CD14-positive monocyte (primary cell): ENCODE results near the gene SUGT1. TPM values are rescaled to one million over a fixed set of nuclear protein-coding genes. Genes with fewer than 3 reads are reported as not detected.
A peak's percentile ranks its signal among the peaks of the same experiment; 100 is the strongest.

Experiments
- DNase-seq, 3 donors: peaks; one replicate each; pipeline ENCODE4 v3.0.0-alpha.2; 2011 to 2022
- H2AFZ ChIP-seq: 2 replicates; pipeline ENCODE4 v1.6.0; 2012; ENCODE audit warnings: mild to moderate bottlenecking, low read depth, low read length, inconsistent platforms; ENCODE audit not compliant: insufficient read depth, poor library complexity, severe bottlenecking
- H3K27ac ChIP-seq, 2 donors: 1 replicate in 1 of 2; 2 replicates in 1 of 2; pipeline ENCODE4 v1.5.1; 2012 to 2013; ENCODE audit warnings: low read length in 2 of 2, control low read depth in 1 of 2, inconsistent platforms in 1 of 2, low read depth in 1 of 2, mild to moderate bottlenecking in 1 of 2
- H3K27me3 ChIP-seq, 2 donors: one replicate each; pipeline versions ENCODE4 v1.6.0 to v1.6.1; 2011 to 2013; ENCODE audit warnings: low read length in 2 of 2; ENCODE audit not compliant: control insufficient read depth in 2 of 2, insufficient read depth in 2 of 2
- H3K36me3 ChIP-seq, 2 donors: replicated peaks in 1 of 2; 1 replicate in 1 of 2; 2 replicates in 1 of 2; pipeline versions ENCODE4 v1.5.1 to v1.6.1; 2012 to 2013; ENCODE audit warnings: low read length in 2 of 2, control low read depth in 1 of 2, inconsistent platforms in 1 of 2, mild to moderate bottlenecking in 1 of 2; ENCODE audit not compliant: insufficient read depth in 2 of 2, control insufficient read depth in 1 of 2
- H3K4me1 ChIP-seq, 2 donors: 1 replicate in 1 of 2; 2 replicates in 1 of 2; pipeline versions ENCODE4 v1.5.1 to v1.6.1; 2012 to 2013; ENCODE audit warnings: low read length in 2 of 2, control low read depth in 1 of 2, inconsistent platforms in 1 of 2, mild to moderate bottlenecking in 1 of 2, moderate library complexity in 1 of 2; ENCODE audit not compliant: insufficient read depth in 2 of 2, control insufficient read depth in 1 of 2
- H3K4me2 ChIP-seq: replicated peaks from 2 replicates; pipeline ENCODE3; 2012; ENCODE audit warnings: low read length, moderate library complexity, mild to moderate bottlenecking; ENCODE audit not compliant: poor library complexity, severe bottlenecking; ENCODE audit errors: extremely low read depth
- H3K4me3 ChIP-seq, 3 experiments: fragments of 200-600 bp in 1 of 3; sonication (generic) in 1 of 3; replicated peaks in 1 of 3; 1 replicate in 2 of 3; 2 replicates in 1 of 3; pipeline ENCODE4 v1.5.1; 2011 to 2013; ENCODE audit warnings: low read length in 3 of 3, mild to moderate bottlenecking in 3 of 3, control low read depth in 2 of 3, low read depth in 2 of 3, inconsistent platforms in 1 of 3, moderate library complexity in 1 of 3
- H3K79me2 ChIP-seq: 2 replicates; pipeline ENCODE4 v1.6.0; 2012; ENCODE audit warnings: mild to moderate bottlenecking, control low read depth, inconsistent platforms, low read length, moderate library complexity; ENCODE audit not compliant: insufficient read depth
- H3K9ac ChIP-seq: 2 replicates; pipeline ENCODE4 v1.6.0; 2017; ENCODE audit warnings: low read length, mild to moderate bottlenecking; ENCODE audit not compliant: insufficient read depth, poor library complexity, severe bottlenecking
- H3K9me3 ChIP-seq, 2 donors: replicated peaks in 1 of 2; 1 replicate in 1 of 2; 2 replicates in 1 of 2; pipeline versions ENCODE4 v1.5.1 to v1.6.1; 2012 to 2013; ENCODE audit warnings: low read length in 2 of 2, control low read depth in 1 of 2; ENCODE audit not compliant: control insufficient read depth in 1 of 2, insufficient read depth in 1 of 2
- H4K20me1 ChIP-seq: 2 replicates; pipeline ENCODE4 v1.6.0; 2012; ENCODE audit warnings: mild to moderate bottlenecking, low read length, control low read depth, moderate library complexity; ENCODE audit not compliant: insufficient read depth
- H3K27ac Mint-ChIP-seq, 7 donors: one replicate each; pipeline ENCODE4 v1.8.0; 2020; ENCODE audit warnings: mild to moderate bottlenecking in 7 of 7, mixed read lengths in 7 of 7, moderate library complexity in 6 of 7, inconsistent platforms in 2 of 7
- H3K27me3 Mint-ChIP-seq, 3 donors: one replicate each; pipeline ENCODE4 v1.8.0; 2021 to 2022; ENCODE audit warnings: low read depth in 3 of 3, mild to moderate bottlenecking in 3 of 3, mixed read lengths in 3 of 3, moderate library complexity in 3 of 3, inconsistent platforms in 1 of 3
- H3K36me3 Mint-ChIP-seq, 2 donors: one replicate each; pipeline ENCODE4 v1.8.0; 2020; ENCODE audit warnings: mixed read lengths in 2 of 2, inconsistent platforms in 1 of 2, mild to moderate bottlenecking in 1 of 2
- H3K4me1 Mint-ChIP-seq: one replicate; pipeline ENCODE4 v1.8.0; 2020; ENCODE audit warnings: mild to moderate bottlenecking, mixed read lengths
- H3K4me3 Mint-ChIP-seq, 2 donors: one replicate each; pipeline ENCODE4 v1.8.0; 2020; ENCODE audit warnings: mild to moderate bottlenecking in 2 of 2, mixed read lengths in 2 of 2, moderate library complexity in 1 of 2
- H3K9me3 Mint-ChIP-seq, 7 donors: one replicate each; pipeline ENCODE4 v1.8.0; 2020 to 2022; ENCODE audit warnings: mixed read lengths in 7 of 7, mild to moderate bottlenecking in 6 of 7, moderate library complexity in 6 of 7, inconsistent platforms in 2 of 7
- CTCF ChIP-seq: fragments of 200-600 bp; IDR thresholded peaks from one replicate; pipeline ENCODE4 v1.8.0; 2022; ENCODE audit warnings: antibody characterized with exemption, mild to moderate bottlenecking
- WGBS: methylation state at CpG from one replicate; pipeline ENCODE4 v1.1.5; 2013; ENCODE audit warnings: missing lambda C conversion rate; ENCODE audit not compliant: insufficient coverage; 5-methylcytosine and 5-hydroxymethylcytosine counted together
- intact Hi-C, 2 donors: fragments of 100-400 bp; cut with micrococcal nuclease; formaldehyde crosslinking; loops; one replicate each; pipeline versions ENCODE4 v1.15.0 to v1.15.1; 2023
- polyA plus RNA-seq, 3 donors: library from polyadenylated mRNA; depleted of rRNA in 1 of 3; unstranded in 2 of 3; stranded (reverse) in 1 of 3; fragments of 300-500 nt in 2 of 3; fragments of >200 nt in 1 of 3; fragmentation: Illumina TruSeq in 2 of 3; gene quantifications; 1 replicate in 2 of 3; 2 replicates in 1 of 3; pipeline ENCODE4 v1.2.3, GENCODE V29; 2012 to 2021

Gene SUGT1
- polyA plus RNA-seq, 3 donors: 18.1 to 40.1 (median 37.7) TPM

- 94% methylated on average over 3 of the region's 6 CpGs for WGBS
- Mint-ChIP-seq H3K36me3 (peaks cover 10 to 17% of the 10 kb centered on the region in 2 donors), H3K4me3 (peak overlapping the region in 1 of 2 donors; percentile 34), H3K4me1 (peaks cover 10% of the 10 kb centered on the region), H3K27me3 (no peaks in the 10 kb centered on the region), H3K9me3 (peaks cover 0 to 6% (median 0%) of the 10 kb centered on the region in 7 donors), H3K27ac (peak overlapping the region in 3 of 7 donors; percentile 14 to 41 (median 22))
- intact Hi-C loops: loop anchor here (5.0 to 10.0 kb wide), 2 partner anchors 196 to 198 kb away; partner anchors contain the start of genes VPS36 (in 2 of the 2) and CKAP2 (in 1 of the 2)
- H3K4me2 ChIP-seq: peak overlapping the region; percentile 77
- H3K9me3 ChIP-seq: no peaks in the 10 kb centered on the region
- peaks cover 14 to 30% of the 10 kb centered on the region in 2 donors for H3K4me1 ChIP-seq
- H2AFZ ChIP-seq: no peak overlapping the region
- H3K9ac ChIP-seq: no peak overlapping the region
- no peak overlapping the region for H3K27ac ChIP-seq
- H3K4me3 ChIP-seq: peak overlapping the region in 1 of 3 experiments; percentile 81
- peaks cover 0 to 15% of the 10 kb centered on the region in 2 donors for H3K36me3 ChIP-seq
- no peaks in the 10 kb centered on the region for H3K27me3 ChIP-seq
- no peak for DNase-seq
- no peak for TF ChIP-seq CTCF
- H4K20me1 ChIP-seq: peaks cover 17% of the 10 kb centered on the region
- peaks cover 50% of the 10 kb centered on the region for H3K79me2 ChIP-seq
These were observed 1.9 kb upstream of the SUGT1 start for GRCh38 chr13:52650731-52651130.

GRCh38 chr13:52651897-52652195 lies 790 bp upstream of the SUGT1 start:
- no peaks in the 10 kb centered on the region for H3K27me3 Mint-ChIP-seq
- peaks cover 0 to 6% (median 0%) of the 10 kb centered on the region in 7 donors for H3K9me3 Mint-ChIP-seq
- no peak for TF ChIP-seq CTCF
- Histone ChIP-seq H3K9me3 (no peaks in the 10 kb centered on the region), H3K4me2 (peak overlapping the region; percentile 77), H2AFZ (peak overlapping the region; percentile 82), H3K79me2 (peaks cover 61% of the 10 kb centered on the region), H3K4me1 (peaks cover 14 to 30% of the 10 kb centered on the region in 2 donors), H3K27me3 (no peaks in the 10 kb centered on the region), H4K20me1 (peaks cover 28% of the 10 kb centered on the region), H3K27ac (peak overlapping the region; percentile 85 to 89), H3K9ac (peak overlapping the region; percentile 71), H3K36me3 (peaks cover 3 to 18% of the 10 kb centered on the region in 2 donors), H3K4me3 (peak overlapping the region; percentile 73 to 81 (median 79))
- no peak overlapping the region for H3K4me3 Mint-ChIP-seq
- no peak for DNase-seq
- H3K27ac Mint-ChIP-seq: no peak overlapping the region
- peaks cover 10% of the 10 kb centered on the region for H3K4me1 Mint-ChIP-seq
- intact Hi-C loops: loop anchor here (5.0 to 10.0 kb wide), 2 partner anchors 197 to 200 kb away; partner anchors contain the start of genes VPS36 (in 2 of the 2) and CKAP2 (in 1 of the 2)
- H3K36me3 Mint-ChIP-seq: peaks cover 10 to 17% of the 10 kb centered on the region in 2 donors
- no CpG with 5 or more reads among the region's 7 CpGs for WGBS
